ENCODE measurements around the gene RASA3. TPM values are rescaled to one million over a fixed set of nuclear protein-coding genes. Genes with fewer than 3 reads are reported as not detected.

Gene RASA3
- total and polyA plus RNA-seq, 12 donors: 6.8 to 16.9 (median 10.3) TPM

DNA sequence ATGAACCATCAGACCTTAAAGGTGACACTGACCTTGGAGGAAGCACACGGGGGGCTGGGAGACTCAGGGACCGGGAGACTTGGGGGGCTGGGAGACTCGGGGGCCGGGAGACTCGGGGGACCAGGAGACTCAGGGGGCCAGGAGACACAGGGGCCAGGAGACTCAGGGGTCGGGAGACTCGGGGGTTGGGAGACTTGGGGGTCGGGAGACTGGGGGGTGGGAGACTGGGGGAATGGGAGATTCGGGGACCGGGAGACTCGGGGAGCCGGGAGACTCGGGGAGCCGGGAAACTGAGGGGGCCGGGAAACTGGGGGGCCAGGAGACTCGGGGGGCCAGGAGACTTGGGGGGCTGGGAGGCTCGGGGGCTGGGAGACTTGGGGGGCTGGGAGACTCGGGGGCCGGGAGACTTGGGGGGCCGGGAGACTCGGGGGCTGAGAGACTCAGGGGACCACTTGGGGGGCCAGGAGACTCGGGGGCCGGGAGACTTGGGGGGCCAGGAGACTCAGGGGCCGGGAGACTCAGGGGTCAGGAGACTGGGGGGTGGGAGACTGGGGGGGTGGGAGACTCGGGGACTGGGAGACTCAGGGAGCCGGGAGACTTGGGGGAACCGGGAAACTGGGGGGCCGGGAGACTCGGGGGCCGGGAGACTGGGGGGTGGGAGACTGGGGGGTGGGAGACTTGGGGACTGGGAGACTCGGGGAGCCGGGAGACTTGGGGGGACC lies 62.9 kb downstream of the RASA3 start:
- intact Hi-C loops (cut with DNase I): loop anchor here in 7 of 10 donors (5.0 to 10.0 kb wide), 6 partner anchors 42 to 75 kb away; partner anchors contain the start of gene RASA3 (in 3 of the 7)
- WGBS, 2 donors: 80 to 87% methylated on average over 24 to 32 of the region's 32 CpGs
- ATAC-seq (no peak), DNase-seq (no peak)
- TF ChIP-seq, protein P1, sequence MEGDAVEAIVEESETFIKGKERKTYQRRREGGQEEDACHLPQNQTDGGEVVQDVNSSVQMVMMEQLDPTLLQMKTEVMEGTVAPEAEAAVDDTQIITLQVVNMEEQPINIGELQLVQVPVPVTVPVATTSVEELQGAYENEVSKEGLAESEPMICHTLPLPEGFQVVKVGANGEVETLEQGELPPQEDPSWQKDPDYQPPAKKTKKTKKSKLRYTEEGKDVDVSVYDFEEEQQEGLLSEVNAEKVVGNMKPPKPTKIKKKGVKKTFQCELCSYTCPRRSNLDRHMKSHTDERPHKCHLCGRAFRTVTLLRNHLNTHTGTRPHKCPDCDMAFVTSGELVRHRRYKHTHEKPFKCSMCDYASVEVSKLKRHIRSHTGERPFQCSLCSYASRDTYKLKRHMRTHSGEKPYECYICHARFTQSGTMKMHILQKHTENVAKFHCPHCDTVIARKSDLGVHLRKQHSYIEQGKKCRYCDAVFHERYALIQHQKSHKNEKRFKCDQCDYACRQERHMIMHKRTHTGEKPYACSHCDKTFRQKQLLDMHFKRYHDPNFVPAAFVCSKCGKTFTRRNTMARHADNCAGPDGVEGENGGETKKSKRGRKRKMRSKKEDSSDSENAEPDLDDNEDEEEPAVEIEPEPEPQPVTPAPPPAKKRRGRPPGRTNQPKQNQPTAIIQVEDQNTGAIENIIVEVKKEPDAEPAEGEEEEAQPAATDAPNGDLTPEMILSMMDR (IDR thresholded peaks at IDR 0.05): no peak
- no peaks in the 10 kb centered on the region for H3K27me3 ChIP-seq
- no peaks in the 10 kb centered on the region for H3K9me3 ChIP-seq
- peaks cover 9 to 47% (median 34%) of the 10 kb centered on the region in 9 donors for H3K4me1 ChIP-seq
- peak overlapping the region in 7 of 10 donors; percentile 7 to 97 (median 88) for H3K27ac ChIP-seq
- no peak overlapping the region for H3K4me3 ChIP-seq
- peaks cover 0 to 32% (median 0%) of the 10 kb centered on the region in 9 donors for H3K36me3 ChIP-seq

DNA sequence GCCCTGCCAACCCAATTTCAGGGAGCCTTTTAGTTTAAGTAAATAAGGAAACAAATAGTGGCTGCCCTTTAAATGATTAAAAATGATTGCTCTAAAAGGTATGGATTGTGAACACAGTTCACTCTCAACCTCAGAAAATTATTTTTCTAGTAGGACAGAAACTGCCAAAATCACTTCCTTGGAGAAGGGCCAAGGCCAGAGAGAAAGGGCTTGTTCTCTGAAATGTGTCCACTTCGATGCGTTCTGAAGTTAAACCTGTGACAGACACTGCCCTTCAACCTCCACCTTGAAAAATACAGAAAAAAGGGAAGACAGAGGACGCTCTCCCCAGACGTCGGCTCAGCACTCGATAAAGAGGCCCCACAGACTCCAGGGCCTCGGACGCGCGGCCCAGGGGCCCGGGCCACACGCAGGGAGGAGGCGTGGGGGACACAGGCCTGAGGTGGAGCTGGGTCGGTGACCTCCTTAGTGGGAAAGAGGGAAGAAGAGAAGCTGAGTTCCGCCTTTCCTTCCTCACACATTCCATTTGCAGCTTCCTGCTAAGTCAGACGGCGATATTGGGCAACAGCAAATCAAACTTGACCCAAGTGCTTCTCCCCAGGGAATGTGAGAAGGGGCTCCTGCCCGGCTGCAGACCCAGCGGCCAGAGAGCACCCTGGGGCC lies 63.6 kb downstream of the RASA3 start:
- Histone ChIP-seq H3K4me3 (no peak overlapping the region), H3K27me3 (no peaks in the 10 kb centered on the region), H3K36me3 (peaks cover 0 to 25% (median 0%) of the 10 kb centered on the region in 9 donors), H3K9me3 (no peaks in the 10 kb centered on the region), H3K27ac (peak overlapping the region in 8 of 10 donors; percentile 7 to 97 (median 88)), H3K4me1 (peaks cover 12 to 55% (median 41%) of the 10 kb centered on the region in 9 donors)
- peak in 1 of 8 donors; percentile 5 for ATAC-seq
- DNase-seq: no peak
- WGBS, 2 donors: 52 to 56% methylated on average over 19 of the region's 19 CpGs
- TF ChIP-seq, protein P1 (IDR thresholded peaks at IDR 0.05): no peak
- intact Hi-C loops (cut with DNase I): loop anchor here in 7 of 10 donors (5.0 to 10.0 kb wide), 6 partner anchors 41 to 74 kb away; partner anchors contain the start of gene RASA3 (in 3 of the 7)

DNA sequence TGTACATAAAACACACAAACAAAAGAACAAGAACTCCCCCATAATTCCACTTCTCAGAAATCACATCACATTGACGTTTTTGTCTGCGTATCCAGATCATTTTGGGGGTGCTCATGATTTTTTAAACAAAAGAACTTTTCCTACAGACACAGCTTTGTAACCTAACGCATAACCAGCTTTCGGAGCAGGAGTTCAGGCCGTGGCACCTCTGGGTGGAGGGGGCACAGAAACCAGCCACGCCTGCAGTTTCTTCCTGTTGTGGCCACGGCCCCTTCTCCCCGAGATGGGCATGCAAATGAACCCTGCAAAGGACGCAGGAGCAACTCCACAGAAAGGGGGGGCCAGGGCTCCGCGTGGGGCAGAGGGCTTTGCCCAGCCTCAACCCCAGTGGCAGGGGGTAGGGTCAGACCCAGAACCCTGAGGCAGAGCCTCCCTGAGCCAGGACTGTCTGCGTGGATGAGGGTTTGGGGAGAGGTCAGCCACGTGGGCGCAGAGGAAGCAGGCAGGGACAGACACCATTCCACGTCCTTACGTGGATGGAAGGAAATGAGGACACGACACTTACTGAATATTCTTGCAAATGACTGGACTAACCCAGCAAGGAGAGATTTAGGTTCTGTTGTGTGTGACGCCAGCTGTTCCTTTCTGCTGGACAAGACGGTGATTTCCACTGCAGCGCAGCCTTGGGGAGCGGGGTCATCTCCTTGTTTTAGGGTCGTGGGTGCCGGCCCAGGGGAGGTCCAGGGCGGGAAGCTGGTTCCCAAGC lies 64.4 kb downstream of the RASA3 start:
- ATAC-seq (no peak), DNase-seq (no peak)
- Histone ChIP-seq H3K27me3 (no peaks in the 10 kb centered on the region), H3K27ac (peak overlapping the region in 8 of 10 donors; percentile 34 to 98 (median 90)), H3K4me3 (peak overlapping the region in 1 of 10 donors; percentile 8), H3K9me3 (no peaks in the 10 kb centered on the region), H3K36me3 (peaks cover 0 to 20% (median 0%) of the 10 kb centered on the region in 9 donors), H3K4me1 (peaks cover 12 to 62% (median 48%) of the 10 kb centered on the region in 9 donors)
- intact Hi-C loops (cut with DNase I): loop anchor here in 7 of 10 donors (5.0 to 10.0 kb wide), 6 partner anchors 41 to 73 kb away; partner anchors contain the start of gene RASA3 (in 3 of the 7)
- 81 to 85% methylated on average over 24 of the region's 24 CpGs for WGBS, 2 donors
- TF ChIP-seq, protein P1 (IDR thresholded peaks at IDR 0.05): no peak

Data from heart right ventricle (tissue), 16 donors.